GM13976 (cell line): ENCODE data around the gene RNF212B.

Source experiments
- DNase-seq: peaks from one replicate; pipeline ENCODE4 v3.0.0; 2012; ENCODE audit warnings: low spot score
- in situ Hi-C: fragments of 300-500 bp; cut with MboI; formaldehyde crosslinking; loops from one replicate; pipeline ENCODE4 v1.12.0; 2022; ENCODE audit warnings: low sequenced_read_pairs, mixed read lengths, inconsistent platforms; ENCODE audit not compliant: unreplicated experiment
- TF ChIP-seq, protein P1 (sequence below): IDR thresholded peaks from 2 replicates; pipeline ENCODE4 v1.5.1; 2012; ENCODE audit warnings: borderline replicate concordance, mild to moderate bottlenecking; ENCODE audit not compliant: insufficient read depth; ENCODE audit errors: extremely low read depth, missing control alignments, control extremely low read depth

The RNF212B gene

DNA sequence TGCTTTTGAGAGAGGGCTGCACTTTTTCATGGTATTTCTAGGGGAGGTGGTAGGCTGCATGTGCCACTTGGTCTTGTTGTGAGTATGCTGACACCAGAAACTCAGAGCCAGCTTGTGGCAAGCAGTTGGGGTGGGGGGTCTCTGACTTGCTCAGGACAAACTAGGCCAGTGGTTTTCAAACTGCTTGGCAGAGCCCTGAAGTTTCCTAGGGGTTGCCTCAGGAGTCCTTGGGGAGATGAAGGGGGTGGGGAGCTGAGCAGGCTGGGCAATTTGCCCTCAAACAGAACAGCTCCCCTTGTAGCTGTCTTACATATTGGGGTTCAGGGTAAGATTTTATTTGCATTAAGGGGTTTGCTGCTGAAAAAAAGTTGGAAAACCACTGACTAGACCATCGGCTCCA lies 72.8 kb downstream of the RNF212B start:
- TF ChIP-seq, protein P1, sequence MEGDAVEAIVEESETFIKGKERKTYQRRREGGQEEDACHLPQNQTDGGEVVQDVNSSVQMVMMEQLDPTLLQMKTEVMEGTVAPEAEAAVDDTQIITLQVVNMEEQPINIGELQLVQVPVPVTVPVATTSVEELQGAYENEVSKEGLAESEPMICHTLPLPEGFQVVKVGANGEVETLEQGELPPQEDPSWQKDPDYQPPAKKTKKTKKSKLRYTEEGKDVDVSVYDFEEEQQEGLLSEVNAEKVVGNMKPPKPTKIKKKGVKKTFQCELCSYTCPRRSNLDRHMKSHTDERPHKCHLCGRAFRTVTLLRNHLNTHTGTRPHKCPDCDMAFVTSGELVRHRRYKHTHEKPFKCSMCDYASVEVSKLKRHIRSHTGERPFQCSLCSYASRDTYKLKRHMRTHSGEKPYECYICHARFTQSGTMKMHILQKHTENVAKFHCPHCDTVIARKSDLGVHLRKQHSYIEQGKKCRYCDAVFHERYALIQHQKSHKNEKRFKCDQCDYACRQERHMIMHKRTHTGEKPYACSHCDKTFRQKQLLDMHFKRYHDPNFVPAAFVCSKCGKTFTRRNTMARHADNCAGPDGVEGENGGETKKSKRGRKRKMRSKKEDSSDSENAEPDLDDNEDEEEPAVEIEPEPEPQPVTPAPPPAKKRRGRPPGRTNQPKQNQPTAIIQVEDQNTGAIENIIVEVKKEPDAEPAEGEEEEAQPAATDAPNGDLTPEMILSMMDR: no peak
- no peak for DNase-seq
- in situ Hi-C loops: no loop called here

GRCh38 chr14:23316300-23316699 lies 78.6 kb downstream of the RNF212B start:
- TF ChIP-seq, protein P1: no peak
- in situ Hi-C loops: no loop called here
- no peak for DNase-seq

GRCh38 chr14:23319746-23320583 lies 82.2 kb downstream of the RNF212B start:
- TF ChIP-seq, protein P1: no peak
- no peak for DNase-seq
- in situ Hi-C loops: no loop called here

- DNase-seq: peak; percentile 96
- TF ChIP-seq, protein P1: no peak
- in situ Hi-C loops: no loop called here
Measured at GRCh38 chr14:23320584-23321571, 83.1 kb downstream of the RNF212B start, which contains the start of gene PABPN1. TSS of gene PABPN1 (plus strand) at chr14:23321457. CDS start at chr14:23321470, 13 bp downstream.

GRCh38 chr14:23321572-23322547 lies 84.1 kb downstream of the RNF212B start:
- peak; percentile 56 for DNase-seq
- TF ChIP-seq, protein P1: no peak
- in situ Hi-C loops: no loop called here
